Astrocyte of the spinal cord (primary cell): ENCODE measurements around the gene SDR42E2.
"Not testable (repeated sequence)": the region's sequence is repeated elsewhere in the genome, so short reads cannot be mapped to it uniquely, and the experiment has no call there.

Experiments used
- DNase-seq: peaks from one replicate; pipeline ENCODE4 v3.0.0; 2011; ENCODE audit warnings: low read depth, low spot score
- H3K4me3 ChIP-seq: 2 replicates; pipeline ENCODE4 v1.5.1; 2011; ENCODE audit warnings: low read depth, mild to moderate bottlenecking, low read length, moderate library complexity
- in situ Hi-C: cut with HindIII; loops from 2 replicates; pipeline ENCODE4 v1.10.0; 2017; ENCODE audit warnings: low sequenced_read_pairs
- TF ChIP-seq, protein P1 (sequence below): IDR thresholded peaks from 2 replicates; pipeline ENCODE4 v1.5.1; 2012; ENCODE audit warnings: low read depth, mild to moderate bottlenecking, low read length, inconsistent platforms

Gene SDR42E2

DNA sequence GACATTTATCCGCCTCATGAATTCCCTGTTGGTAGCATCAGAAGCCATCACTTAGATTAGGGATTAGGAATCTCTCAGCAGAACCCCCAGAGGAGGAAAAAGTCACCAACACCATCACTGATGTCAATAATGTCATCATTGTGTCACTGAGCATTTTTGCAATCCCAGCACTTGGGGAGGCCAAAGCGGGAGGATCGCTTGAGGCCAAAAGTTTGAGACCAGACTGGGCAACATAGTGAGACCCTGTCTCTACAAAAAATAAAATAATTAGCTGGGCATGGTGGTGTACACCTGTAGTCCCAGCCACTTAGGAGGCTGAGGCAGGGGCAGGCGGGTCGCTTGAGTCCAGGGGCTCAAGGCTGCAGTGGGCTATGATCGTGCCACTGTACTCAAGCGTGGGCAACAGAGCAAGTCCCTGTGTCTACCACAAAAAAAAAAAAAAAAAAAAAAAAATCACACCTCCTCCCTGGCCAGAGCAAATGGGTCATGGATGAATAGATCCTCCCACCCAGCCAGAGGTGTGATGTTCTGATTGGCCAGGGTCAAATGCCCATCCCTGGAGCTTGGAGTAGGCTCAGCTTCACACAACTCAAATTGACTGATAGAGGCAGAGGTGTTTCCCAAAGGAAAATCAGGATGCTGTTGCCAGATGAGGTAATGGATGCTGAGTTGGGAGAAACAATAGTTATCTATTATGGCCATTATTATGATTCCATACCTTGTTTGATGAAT is 38.4 kb upstream of the SDR42E2 start:
- in situ Hi-C loops: no loop called here
- H3K4me3 ChIP-seq: no peak overlapping the region
- TF ChIP-seq, protein P1, sequence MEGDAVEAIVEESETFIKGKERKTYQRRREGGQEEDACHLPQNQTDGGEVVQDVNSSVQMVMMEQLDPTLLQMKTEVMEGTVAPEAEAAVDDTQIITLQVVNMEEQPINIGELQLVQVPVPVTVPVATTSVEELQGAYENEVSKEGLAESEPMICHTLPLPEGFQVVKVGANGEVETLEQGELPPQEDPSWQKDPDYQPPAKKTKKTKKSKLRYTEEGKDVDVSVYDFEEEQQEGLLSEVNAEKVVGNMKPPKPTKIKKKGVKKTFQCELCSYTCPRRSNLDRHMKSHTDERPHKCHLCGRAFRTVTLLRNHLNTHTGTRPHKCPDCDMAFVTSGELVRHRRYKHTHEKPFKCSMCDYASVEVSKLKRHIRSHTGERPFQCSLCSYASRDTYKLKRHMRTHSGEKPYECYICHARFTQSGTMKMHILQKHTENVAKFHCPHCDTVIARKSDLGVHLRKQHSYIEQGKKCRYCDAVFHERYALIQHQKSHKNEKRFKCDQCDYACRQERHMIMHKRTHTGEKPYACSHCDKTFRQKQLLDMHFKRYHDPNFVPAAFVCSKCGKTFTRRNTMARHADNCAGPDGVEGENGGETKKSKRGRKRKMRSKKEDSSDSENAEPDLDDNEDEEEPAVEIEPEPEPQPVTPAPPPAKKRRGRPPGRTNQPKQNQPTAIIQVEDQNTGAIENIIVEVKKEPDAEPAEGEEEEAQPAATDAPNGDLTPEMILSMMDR: no peak
- no peak for DNase-seq

DNA sequence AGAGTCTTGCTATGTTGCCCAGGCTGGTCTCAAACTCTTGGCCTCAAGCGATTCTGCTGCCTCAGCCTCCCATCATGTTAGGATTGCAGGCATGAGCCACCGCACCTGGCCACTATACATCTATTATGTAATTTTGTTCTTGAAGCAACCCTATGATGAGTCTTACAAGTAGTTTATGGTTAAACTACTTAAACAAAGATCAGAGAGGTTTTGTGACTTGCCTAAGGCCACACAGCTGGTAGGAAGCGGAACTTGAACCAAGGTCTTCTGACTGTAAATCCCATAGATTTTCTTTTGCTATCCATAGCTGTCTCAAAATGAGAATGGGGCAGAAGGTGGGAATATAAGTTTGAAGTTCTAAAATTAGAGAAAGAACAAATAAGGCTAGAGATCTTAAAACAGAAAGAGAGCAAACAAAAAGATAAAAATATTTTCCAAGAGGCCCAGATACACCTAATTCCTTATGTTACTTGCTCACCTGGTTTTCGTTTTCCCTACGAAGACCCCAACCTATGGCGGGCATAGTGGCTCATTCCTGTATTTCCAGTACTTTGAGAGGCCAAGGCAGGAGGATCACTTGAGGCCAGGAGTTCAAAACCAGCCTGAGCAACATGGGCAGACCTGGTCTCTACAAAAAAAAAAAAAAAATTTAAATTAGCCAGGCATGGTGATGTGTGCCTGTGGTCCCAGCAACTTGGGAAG is 37.6 kb upstream of the SDR42E2 start:
- TF ChIP-seq, protein P1: no peak
- in situ Hi-C loops: no loop called here
- no peak overlapping the region for H3K4me3 ChIP-seq
- no peak for DNase-seq

DNA sequence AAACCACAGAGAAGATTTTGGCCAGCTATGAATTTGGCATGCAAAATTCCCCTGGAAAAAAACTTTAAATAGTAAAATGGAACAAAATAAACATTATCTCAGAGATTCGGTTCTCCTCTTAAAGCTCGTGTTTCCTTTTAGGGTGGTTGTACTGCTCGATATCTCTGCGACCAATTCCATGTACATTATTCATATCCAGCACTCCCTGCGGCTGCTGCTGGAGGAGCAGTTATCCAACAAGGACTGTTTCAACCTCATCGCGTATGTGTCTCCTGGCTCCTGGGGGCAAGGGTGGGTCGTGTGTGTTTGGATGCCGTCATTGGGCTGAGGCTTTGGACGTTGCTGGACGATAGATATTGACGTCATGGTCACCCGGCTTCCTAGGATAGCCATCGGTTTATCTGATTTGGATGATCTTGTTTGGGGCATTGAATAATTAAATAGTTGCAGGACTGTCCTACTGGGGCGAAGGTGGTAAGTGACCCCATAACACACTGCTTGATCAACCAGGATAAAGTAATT is 36.2 kb upstream of the SDR42E2 start:
- in situ Hi-C loops: no loop called here
- DNase-seq: no peak
- TF ChIP-seq, protein P1: no peak
- no peak overlapping the region for H3K4me3 ChIP-seq

DNA sequence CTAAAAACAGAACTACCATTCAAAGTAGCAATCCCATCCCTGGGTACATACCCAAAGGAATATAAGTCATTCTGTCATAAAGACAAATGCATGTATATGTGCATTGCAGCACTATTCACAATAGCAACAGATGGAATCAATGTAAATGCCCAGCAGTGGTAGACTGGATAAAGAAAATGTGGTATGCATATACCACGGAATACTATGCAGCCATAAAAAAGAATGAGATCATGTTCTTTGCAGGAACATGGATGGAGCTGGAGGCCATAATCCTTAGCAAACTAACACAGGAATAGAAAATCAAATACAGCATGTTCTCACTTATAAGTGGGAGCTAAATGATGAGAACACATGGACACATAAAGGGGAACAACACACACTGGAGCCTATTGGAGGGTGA is 33.8 kb upstream of the SDR42E2 start:
- DNase-seq, in situ Hi-C loops, H3K4me3 ChIP-seq: not testable (repeated sequence)

- TF ChIP-seq, protein P1: no peak
- in situ Hi-C loops: no loop called here
- H3K4me3 ChIP-seq: no peak overlapping the region
- DNase-seq: no peak
These were observed 31.8 kb upstream of the SDR42E2 start for GRCh38 chr16:22130528-22130927.

- H3K4me3 ChIP-seq: no peak overlapping the region
- DNase-seq: no peak
- in situ Hi-C loops: no loop called here
- TF ChIP-seq, protein P1: no peak
These were observed 29.5 kb upstream of the SDR42E2 start for GRCh38 chr16:22132801-22133200.

DNA sequence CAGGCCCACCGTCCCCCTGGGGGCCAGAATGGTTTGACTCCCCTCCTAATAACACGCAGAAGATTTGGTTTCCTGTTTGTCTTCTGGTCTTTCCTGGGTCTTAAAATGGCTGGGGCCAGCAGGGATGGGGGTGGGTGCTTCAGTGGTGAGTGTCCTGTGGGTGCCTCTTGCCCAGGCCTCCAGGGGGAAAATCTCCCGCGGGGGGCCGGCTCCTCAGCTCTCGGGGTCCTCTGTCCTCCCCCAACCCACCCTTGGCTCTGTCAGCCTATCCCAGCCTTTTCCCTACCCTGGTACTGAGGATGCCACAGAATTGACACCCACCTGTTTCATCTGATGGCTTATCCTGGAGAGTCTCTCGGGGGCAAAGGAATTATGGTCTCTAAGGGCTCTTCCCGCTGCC is 23.8 kb upstream of the SDR42E2 start:
- H3K4me3 ChIP-seq: no peak overlapping the region
- TF ChIP-seq, protein P1: no peak
- no peak for DNase-seq
- in situ Hi-C loops: no loop called here
